C4-2B (cell line): Measurements from ENCODE around the gene PIGQ.

ENCODE experiments used
- H3K27ac ChIP-seq: fragments of 450-650 bp; 2 replicates; pipeline ENCODE4 v1.5.1; 2017
- ZFX ChIP-seq: fragments of 450-650 bp; IDR thresholded peaks from 2 replicates; pipeline ENCODE4 v1.6.1; 2017
- TF ChIP-seq, protein P1 (sequence below): fragments of 450-650 bp; conservative IDR thresholded peaks from 2 replicates; pipeline ENCODE4 v1.5.1; 2017; ENCODE audit warnings: mild to moderate bottlenecking

Gene PIGQ

GRCh38 chr16:531494-532125 is 38.2 kb upstream of the PIGQ start:
- no peak overlapping the region for H3K27ac ChIP-seq
- TF ChIP-seq, protein P1, sequence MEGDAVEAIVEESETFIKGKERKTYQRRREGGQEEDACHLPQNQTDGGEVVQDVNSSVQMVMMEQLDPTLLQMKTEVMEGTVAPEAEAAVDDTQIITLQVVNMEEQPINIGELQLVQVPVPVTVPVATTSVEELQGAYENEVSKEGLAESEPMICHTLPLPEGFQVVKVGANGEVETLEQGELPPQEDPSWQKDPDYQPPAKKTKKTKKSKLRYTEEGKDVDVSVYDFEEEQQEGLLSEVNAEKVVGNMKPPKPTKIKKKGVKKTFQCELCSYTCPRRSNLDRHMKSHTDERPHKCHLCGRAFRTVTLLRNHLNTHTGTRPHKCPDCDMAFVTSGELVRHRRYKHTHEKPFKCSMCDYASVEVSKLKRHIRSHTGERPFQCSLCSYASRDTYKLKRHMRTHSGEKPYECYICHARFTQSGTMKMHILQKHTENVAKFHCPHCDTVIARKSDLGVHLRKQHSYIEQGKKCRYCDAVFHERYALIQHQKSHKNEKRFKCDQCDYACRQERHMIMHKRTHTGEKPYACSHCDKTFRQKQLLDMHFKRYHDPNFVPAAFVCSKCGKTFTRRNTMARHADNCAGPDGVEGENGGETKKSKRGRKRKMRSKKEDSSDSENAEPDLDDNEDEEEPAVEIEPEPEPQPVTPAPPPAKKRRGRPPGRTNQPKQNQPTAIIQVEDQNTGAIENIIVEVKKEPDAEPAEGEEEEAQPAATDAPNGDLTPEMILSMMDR = no peak
- TF ChIP-seq ZFX = no peak

- H3K27ac ChIP-seq = no peak overlapping the region
- TF ChIP-seq, protein P1 = no peak
- TF ChIP-seq ZFX = no peak
These were observed 36.2 kb upstream of the PIGQ start for GRCh38 chr16:533391-534123.

- H3K27ac ChIP-seq = no peak overlapping the region
- TF ChIP-seq ZFX = no peak
- TF ChIP-seq, protein P1 = no peak
These were observed 35.6 kb upstream of the PIGQ start for GRCh38 chr16:534135-534534.

DNA sequence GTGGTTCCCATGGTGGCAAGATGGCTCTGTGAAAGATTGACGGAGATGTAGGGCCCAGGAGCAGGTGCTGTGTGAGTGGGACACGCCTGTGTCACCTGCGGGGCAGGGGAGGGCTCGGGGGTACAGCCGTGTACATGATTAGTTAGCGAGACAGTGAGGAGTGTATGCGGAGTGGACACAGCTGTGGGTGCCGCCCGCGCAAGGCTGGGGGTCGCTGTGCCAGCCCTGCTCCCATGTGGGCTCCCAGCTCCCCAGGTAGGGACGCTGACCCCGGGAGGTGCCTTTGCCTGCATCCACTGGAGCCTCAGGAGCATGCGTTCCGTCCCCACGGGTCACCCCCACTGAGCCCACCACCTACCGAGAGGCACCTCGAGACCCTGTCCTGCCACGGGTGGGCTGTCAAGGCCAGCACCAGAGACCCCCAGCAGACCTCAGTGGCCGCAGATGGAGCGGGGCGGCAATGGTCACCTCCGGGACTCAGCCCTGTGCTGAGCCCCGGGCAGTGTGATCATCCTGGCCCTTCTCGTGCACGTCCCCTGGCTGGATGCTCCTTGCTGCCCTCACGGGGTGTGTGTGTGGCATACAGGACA is 34.8 kb upstream of the PIGQ start:
- TF ChIP-seq, protein P1 = no peak
- TF ChIP-seq ZFX = no peak
- H3K27ac ChIP-seq = no peak overlapping the region

- TF ChIP-seq, protein P1 = no peak
- no peak for TF ChIP-seq ZFX
- H3K27ac ChIP-seq = no peak overlapping the region
These were observed 34.0 kb upstream of the PIGQ start for GRCh38 chr16:535446-536405.

- TF ChIP-seq ZFX = no peak
- TF ChIP-seq, protein P1 = no peak
- H3K27ac ChIP-seq = no peak overlapping the region
These were observed 33.0 kb upstream of the PIGQ start for GRCh38 chr16:536746-537145.
